ENCODE data around the gene PHF11.

Gene PHF11

GRCh38 chr13:49550942-49551644, 55.3 kb downstream of the PHF11 start:
- H3K4me1 ChIP-seq (ENCODE audit: control insufficient read depth, insufficient read depth, low read length): no peaks in the 10 kb centered on the region
- CTCF ChIA-PET: no interaction called here
- POLR2A ChIA-PET: no interaction called here
- no peak overlapping the region for H3K27ac ChIP-seq (ENCODE audit: extremely low read depth, low read depth, low read length)
- H3K4me3 ChIP-seq (ENCODE audit: low read depth, low read length): no peak overlapping the region
- H3K36me3 ChIP-seq (ENCODE audit: control insufficient read depth in 2 of 2, insufficient read depth in 1 of 2, low read length in 2 of 2): peaks cover 3 to 53% of the 10 kb centered on the region in 2 experiments
- TF ChIP-seq RBAK (tag by site-specific recombination; IDR thresholded peaks at IDR 0.05): no peak
- no peak for TF ChIP-seq ZNF394 (tag by site-specific recombination; IDR thresholded peaks at IDR 0.05; ENCODE audit: borderline replicate concordance)
- TF ChIP-seq ZBTB17 (tag by site-specific recombination; IDR thresholded peaks at IDR 0.05): no peak
- TF ChIP-seq FEZF1 (tag by site-specific recombination; IDR thresholded peaks at IDR 0.05): no peak
- no peak for TF ChIP-seq ZNF776 (tag by site-specific recombination; IDR thresholded peaks at IDR 0.05; ENCODE audit: borderline replicate concordance)
- no peak for TF ChIP-seq BCL11A (tag by site-specific recombination; IDR thresholded peaks at IDR 0.05; ENCODE audit: low read depth)
- TF ChIP-seq ZNF274 (IDR thresholded peaks at IDR 0.05; ENCODE audit: low read length): no peak
- no peak for TF ChIP-seq ZNF274 (tag by site-specific recombination; IDR thresholded peaks at IDR 0.05; ENCODE audit: borderline replicate concordance)
- no peak for TF ChIP-seq ZBTB21 (tag by site-specific recombination; IDR thresholded peaks at IDR 0.05)
- TF ChIP-seq ZNF23 (tag by site-specific recombination; IDR thresholded peaks at IDR 0.05; ENCODE audit: borderline replicate concordance): no peak
- no peak for TF ChIP-seq ZNF623 (tag by site-specific recombination; IDR thresholded peaks at IDR 0.05)
- TF ChIP-seq ZFP69B (tag by site-specific recombination; IDR thresholded peaks at IDR 0.05): no peak
- TF ChIP-seq ZNF266 (tag by site-specific recombination; IDR thresholded peaks at IDR 0.05; ENCODE audit: low read depth): no peak
- no peak for TF ChIP-seq GLI2 (tag by site-specific recombination; IDR thresholded peaks at IDR 0.05; ENCODE audit: borderline replicate concordance, low read depth)
- TF ChIP-seq ZNF544 (tag by site-specific recombination; IDR thresholded peaks at IDR 0.05): no peak
- TF ChIP-seq ZNF473 (tag by site-specific recombination; IDR thresholded peaks at IDR 0.05): no peak
- no peaks in the 10 kb centered on the region for H3K9me3 ChIP-seq (ENCODE audit: control insufficient read depth, insufficient read depth, low read depth, low read length)

- ChIA-PET CTCF (no interaction called here), POLR2A (no interaction called here)
- no peaks in the 10 kb centered on the region for H3K4me1 ChIP-seq (ENCODE audit: control insufficient read depth, insufficient read depth, low read length)
- H3K36me3 ChIP-seq (ENCODE audit: control insufficient read depth in 2 of 2, insufficient read depth in 1 of 2, low read length in 2 of 2): peaks cover 2 to 52% of the 10 kb centered on the region in 2 experiments
- H3K27ac ChIP-seq (ENCODE audit: extremely low read depth, low read depth, low read length): no peak overlapping the region
- TF ChIP-seq ZNF785 (tag by site-specific recombination; IDR thresholded peaks at IDR 0.05): no peak
- no peak for TF ChIP-seq SP7 (tag by site-specific recombination; IDR thresholded peaks at IDR 0.05)
- no peak for TF ChIP-seq ZNF416 (tag by site-specific recombination; IDR thresholded peaks at IDR 0.05)
- no peak overlapping the region for H3K4me3 ChIP-seq (ENCODE audit: low read depth, low read length)
- H3K9me3 ChIP-seq (ENCODE audit: control insufficient read depth, insufficient read depth, low read depth, low read length): no peaks in the 10 kb centered on the region
Measured at GRCh38 chr13:49553888-49554287, 58.1 kb downstream of the PHF11 start.

DNA sequence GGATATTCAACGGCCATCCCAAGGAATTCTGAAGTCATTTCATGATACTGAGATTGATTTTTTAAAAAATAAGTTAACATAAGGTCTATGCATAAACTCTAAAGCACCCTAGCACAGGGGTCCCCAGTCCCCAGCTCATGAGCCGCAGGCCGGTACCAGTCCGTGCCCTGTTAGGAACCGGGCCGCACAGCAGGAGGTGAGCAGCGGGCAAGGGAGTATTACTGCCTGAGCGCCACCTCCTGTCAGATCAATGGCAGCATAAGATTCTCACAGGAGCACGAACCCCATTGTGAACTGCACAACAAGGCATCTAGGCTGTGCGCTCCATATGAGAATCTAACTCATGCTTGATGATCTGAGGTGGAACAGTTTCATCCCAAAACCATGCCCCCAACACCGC, 58.6 kb downstream of the PHF11 start:
- POLR2A ChIA-PET: no interaction called here
- Histone ChIP-seq H3K36me3 (ENCODE audit: control insufficient read depth in 2 of 2, insufficient read depth in 1 of 2, low read length in 2 of 2) (peaks cover 6 to 55% of the 10 kb centered on the region in 2 experiments), H3K9me3 (ENCODE audit: control insufficient read depth, insufficient read depth, low read depth, low read length) (no peaks in the 10 kb centered on the region), H3K4me1 (ENCODE audit: control insufficient read depth, insufficient read depth, low read length) (no peaks in the 10 kb centered on the region), H3K4me3 (ENCODE audit: low read depth, low read length) (no peak overlapping the region), H3K27ac (ENCODE audit: extremely low read depth, low read depth, low read length) (no peak overlapping the region)
- CTCF ChIA-PET: no interaction called here
- TF ChIP-seq ZNF560 (tag by site-specific recombination; IDR thresholded peaks at IDR 0.05; ENCODE audit: borderline replicate concordance): no peak

DNA sequence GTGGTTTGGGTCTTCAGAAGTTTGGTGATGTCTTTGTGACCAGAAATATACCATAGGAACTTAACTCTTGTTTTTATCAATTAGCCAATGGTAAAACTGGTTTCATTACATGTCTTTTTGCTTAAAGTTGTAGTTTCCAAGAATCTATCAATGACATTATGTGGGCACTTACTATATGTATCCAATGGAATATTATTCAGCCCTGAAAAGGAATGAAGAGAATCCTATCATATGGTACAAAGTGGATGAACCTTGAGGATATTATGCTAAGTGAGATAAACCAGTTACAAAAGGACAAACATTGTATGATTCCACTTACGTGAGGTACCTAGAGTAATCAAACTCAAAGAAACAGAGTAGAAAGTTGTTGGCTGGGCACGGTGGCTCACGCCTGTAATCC, 63.3 kb downstream of the PHF11 start:
- Histone ChIP-seq H3K4me1 (ENCODE audit: control insufficient read depth, insufficient read depth, low read length) (peaks cover 7% of the 10 kb centered on the region; the same call in 1 of the 2 replicates), H3K9me3 (ENCODE audit: control insufficient read depth, insufficient read depth, low read depth, low read length) (no peaks in the 10 kb centered on the region), H3K36me3 (ENCODE audit: control insufficient read depth in 2 of 2, insufficient read depth in 1 of 2, low read length in 2 of 2) (peaks cover 6 to 28% of the 10 kb centered on the region in 2 experiments), H3K27ac (ENCODE audit: extremely low read depth, low read depth, low read length) (no peak overlapping the region), H3K4me3 (ENCODE audit: low read depth, low read length) (no peak overlapping the region)
- CTCF ChIA-PET: no interaction called here
- POLR2A ChIA-PET: no interaction called here
- TF ChIP-seq ZNF580 (tag by site-specific recombination; IDR thresholded peaks at IDR 0.05): 0 out of 2 replicates have a peak, but pooled peaks have one; percentile 16
- peak; percentile 98 for TF ChIP-seq ZNF146 (tag by site-specific recombination; IDR thresholded peaks at IDR 0.05)
- no peak for TF ChIP-seq ZNF621 (tag by site-specific recombination; IDR thresholded peaks at IDR 0.05)
